DMS53 treated with DMSO at 0.1 percent for 48 hours (cell line): ENCODE data around the gene TMPRSS7.
"Not testable (repeated sequence)": the region's sequence is repeated elsewhere in the genome, so short reads cannot be mapped to it uniquely, and the experiment has no call there.

Source experiments
- DNase-seq: peaks from one replicate; lab custom pipeline; 2025; ENCODE audit not compliant: unreplicated experiment; lab: John Stamatoyannopoulos, UW

TMPRSS7 gene

DNA sequence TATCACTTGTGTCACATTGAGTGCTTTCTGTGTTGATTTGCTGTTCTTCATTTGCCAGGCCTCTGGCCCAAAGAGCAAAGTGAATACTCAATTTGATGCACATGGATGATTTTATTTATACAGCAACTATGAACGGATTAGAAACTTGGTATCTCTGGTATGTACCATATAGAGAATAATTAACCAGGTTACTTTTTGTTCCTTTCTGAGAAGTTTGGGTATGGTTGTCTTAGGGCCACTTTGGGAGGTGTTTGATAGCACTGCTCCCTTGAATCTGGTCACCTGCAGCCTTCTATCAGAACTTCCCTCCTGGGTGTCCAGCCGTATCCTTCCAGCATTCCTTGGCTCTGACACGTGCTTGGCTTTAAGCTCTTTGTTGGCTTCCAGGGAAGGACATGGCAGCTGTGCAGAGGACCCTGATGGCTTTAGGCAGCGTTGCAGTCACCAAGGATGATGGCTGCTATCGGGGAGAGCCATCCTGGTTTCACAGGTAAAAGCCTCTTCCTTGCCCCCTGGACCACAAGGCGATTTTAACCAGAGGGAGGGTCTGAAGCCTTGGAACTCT lies 23.1 kb upstream of the TMPRSS7 start:
- DNase-seq = no peak

DNA sequence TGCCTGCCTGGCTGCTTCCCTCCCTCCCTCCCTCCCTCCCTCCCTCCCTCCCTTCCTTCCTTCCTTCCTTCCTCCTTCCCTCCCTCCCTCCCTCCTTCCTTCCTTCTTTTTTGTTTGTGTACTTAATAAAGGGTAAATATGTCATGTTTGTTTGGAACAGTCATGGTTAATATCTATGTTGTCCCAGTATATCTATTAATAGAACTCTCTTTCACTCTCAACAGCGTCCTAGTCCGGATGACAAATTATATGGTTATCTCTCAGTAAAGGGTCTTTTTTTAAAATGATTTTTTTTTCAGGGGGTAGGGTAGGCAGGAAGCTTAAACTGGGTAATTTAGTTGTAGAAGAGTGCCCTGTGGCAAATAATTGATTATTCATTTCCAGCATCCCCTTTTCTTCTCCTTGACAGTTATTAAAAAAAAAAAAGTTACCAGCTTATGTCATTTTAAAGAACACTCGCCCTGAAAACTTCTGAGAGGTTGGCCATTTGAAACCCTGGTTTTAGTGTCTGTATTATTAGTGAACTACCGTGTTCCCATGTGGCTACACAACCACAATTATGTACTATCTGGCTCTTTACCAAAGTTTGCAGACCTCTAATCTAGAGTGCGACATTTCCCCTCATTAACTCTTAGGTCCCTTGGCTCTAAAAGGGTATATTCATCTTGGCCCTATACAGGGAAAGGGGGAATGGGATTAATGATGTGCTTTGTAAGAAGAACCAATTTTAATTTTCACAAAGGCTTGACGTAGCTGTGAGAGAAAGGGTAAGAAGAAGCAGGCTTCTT lies 22.1 kb upstream of the TMPRSS7 start:
- DNase-seq = no peak

DNA sequence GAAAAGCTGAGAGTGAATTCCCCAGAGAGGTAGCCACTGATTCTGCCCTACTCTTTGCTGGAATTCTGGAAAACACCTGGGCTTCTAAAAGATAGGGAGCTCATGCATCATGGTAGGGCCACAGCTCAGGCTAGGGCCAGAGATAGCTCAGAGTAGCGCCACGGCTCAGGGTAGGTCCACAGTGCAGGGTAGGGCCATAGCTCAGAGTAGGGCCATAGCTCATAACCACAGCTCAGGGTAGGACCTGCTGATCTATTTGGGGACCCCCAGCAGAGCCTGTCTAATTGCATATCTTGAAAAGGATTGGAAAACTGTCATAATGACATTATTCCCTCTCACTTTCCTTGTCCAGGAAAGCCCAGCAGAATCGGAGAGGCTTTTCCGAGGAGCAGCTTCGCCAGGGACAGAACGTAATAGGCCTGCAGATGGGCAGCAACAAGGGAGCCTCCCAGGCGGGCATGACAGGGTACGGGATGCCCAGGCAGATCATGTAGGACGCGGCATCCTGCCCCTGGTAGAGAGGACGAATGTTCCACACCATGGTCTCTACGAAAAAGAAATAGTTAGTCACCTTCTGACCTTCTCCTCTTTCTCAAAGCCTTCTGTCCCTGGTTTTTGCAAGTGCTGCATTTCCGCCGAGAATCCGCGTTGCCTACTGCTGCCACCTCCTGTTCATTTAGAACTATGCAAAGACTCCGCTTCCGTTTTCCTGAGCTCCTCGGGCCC lies 21.3 kb upstream of the TMPRSS7 start:
- peak; percentile 56 for DNase-seq

DNA sequence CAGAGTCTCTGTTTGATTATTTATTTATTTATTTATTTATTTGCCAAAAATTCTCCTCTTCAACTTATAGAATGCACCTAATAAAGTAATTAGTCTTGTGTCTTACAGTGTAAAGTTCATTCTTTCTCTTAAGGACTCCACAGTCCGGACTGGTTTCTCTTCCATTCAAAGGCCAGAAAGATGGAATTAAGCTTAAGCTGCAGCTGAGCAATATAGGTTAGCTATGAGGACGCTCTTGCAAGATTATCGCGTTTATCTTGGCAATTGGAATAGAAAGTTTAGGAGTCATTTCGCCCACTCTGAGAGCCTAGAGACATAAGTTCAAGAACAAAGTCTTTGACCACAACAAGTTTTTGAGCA lies 20.8 kb upstream of the TMPRSS7 start:
- DNase-seq = no peak

DNA sequence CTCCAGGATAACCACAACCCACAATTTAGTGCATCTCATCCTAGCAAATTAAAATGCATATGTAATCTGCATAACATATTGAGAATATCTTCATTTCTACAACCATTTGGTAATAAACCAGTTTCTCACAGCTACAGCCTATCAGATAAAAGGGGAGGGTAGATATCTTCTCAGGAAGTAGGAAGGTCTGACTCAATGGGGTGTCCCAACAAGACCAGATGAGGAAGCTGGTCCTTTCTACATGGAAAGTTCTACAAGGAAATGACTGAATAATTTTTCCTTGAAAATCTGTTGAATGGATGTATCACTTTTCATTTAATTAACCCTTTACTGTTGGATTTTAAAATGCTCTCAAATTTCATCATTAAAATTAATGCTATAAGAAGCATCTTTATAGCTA lies 17.4 kb upstream of the TMPRSS7 start:
- no peak for DNase-seq

DNA sequence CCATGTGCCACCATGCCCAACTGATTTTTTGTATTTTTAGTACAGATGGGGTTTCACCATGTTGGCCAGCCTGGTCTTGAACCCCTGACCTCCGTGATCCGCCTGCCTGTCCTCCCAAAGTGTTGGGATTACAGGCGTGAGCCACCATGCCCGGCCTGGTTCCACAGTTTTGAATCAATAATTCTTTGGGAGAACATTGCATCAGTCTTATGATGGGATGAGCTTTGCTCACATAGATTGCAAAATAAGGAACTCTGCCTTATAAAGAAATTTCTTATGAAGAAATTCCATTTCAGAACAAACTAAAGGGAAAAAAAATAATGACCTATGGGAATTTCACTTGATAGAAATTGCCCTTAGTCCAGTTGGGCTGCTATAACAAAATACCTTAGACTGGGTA lies 15.8 kb upstream of the TMPRSS7 start:
- DNase-seq = no peak

DNA sequence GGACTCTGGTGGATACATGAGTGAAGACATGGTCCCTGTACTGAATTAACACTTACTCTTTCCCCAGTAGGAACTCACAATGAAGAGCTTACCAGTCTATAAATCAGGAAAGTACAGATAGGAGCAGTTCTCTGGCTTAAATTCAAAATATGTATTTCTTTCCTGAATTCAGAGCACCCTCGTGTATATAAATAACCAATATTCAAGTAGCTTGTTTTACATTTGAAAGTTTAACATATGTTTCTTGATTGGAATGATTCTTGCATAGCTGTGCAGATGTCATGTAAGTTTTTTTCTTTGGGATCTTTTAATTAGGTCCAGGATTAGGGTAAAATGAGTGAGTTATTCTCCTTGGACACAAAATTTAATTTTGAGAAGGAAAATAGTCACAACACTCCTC lies 14.8 kb upstream of the TMPRSS7 start:
- no peak for DNase-seq

DNA sequence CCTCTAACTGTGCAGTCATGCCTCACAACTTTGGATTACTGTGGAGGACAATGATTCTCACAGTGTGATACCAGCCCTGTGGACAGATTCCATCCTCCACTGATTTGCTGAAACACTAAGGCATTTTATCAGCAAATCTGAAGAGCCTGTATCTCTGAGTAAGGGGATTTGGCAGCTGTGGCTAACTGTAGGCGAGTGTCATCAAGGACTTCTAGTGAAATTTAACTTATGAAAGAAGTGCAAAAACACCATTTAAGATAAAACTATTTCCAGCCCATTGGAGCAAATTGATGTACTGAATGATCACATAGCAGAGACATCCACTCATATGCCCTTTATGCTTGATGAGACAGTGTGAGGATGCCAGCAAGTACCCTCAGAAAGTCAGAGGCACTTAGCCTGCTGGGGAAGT lies 13.9 kb upstream of the TMPRSS7 start:
- DNase-seq = no peak

DNA sequence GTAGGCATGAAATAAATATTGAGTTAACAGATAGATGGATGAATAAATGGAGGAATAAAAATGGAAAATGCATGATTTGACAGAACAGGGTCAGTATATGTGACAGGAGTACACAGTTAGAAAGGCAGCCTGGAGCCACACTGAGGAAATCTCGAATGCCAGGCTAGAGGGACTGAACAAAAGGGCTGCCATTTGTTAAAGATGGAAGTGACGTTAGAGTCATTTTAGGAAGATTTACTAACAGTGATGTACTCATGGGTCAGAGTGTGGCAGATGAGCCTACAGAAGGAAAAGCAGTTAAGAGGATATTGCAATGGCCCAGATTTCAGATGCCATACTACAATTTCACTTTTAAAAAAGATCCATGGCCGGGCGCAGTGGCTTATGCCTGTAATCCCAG lies 7.4 kb upstream of the TMPRSS7 start:
- DNase-seq = no peak

DNA sequence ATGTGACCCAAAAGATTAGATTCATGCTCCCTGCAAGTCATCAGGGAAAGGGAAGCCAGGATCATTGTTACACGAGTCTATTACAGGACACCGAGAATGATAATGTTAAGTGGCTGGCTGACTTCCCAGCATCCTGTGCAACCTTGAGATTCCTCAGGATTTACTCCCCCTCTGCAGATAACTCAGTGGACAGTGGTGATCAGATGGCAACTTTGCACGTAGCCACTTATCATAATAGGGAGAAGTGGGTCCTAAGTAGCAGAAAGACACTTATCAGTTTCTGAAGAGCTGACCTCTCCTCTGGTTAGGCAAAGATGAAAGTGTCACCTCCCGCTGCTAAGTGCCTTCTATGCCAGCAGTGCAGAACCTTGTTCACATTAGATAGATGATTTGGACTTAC lies 6.7 kb upstream of the TMPRSS7 start:
- no peak for DNase-seq

DNA sequence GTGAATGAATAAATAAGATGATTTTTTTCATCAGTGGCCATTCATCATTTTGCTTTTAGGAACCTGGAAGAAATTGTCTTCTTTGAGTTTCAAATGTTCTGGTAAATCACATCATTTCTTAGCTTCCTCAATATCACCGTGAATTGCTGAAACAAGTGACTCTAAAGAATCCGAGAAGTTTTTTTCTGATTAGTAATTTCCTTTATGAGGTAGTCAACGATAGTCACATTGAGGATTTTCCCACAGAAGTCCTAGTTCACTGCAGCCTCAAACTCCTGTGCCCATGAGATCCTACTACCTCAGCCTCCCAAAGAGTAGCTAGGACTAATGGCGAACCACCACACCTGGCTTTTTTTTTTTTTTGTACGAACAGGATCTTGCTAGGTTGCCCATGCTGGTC lies 3.6 kb upstream of the TMPRSS7 start:
- no peak for DNase-seq

DNA sequence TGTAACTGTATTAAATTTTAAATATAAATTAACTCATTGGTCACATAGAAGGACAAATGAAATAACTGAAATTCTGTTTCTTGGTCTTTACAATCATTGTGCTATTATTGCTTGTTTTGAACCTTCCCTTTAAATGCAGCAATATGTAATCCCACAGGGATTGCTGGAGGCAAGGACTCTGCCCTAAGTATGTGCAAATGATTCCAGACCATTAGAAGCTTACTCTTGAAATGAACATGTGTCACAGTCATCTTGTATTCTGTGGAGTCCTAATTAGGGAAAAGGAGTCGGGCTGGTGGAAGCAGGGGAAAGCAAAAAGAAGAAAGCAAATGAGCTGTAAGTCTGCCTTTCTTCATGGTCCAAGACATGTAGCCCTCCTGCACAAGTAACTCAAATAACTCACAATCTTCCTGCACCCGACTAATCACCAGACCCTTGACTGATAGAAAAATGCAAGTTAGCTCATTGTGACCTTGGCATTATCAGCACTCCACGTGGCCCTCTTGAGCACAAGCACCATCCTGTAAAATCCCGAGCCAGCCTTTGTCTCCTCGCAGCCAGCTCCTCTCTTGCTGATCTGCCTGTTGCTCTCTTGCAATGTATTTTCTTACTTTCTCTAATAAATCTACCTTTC lies 2.3 kb upstream of the TMPRSS7 start:
- DNase-seq = no peak

DNA sequence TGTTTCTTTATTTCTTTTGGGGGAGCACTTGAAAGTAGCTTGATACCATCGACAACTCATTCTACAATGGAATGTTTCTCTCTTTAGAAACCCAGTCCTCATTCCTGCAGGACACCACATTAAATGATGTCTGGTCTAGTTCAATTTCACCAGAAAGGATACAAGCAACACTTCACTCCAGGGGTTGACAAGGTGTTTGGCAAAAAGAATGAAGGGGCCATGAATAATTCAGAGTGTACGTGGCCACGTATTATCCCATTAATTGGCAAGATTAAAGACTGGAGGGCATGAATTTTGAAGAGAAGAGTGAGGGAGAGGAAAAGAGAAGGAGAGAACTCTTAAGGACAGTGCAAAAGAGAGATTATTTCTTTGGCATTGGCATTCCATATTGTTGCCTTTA lies 705 bp downstream of the TMPRSS7 start:
- DNase-seq = no peak

DNA sequence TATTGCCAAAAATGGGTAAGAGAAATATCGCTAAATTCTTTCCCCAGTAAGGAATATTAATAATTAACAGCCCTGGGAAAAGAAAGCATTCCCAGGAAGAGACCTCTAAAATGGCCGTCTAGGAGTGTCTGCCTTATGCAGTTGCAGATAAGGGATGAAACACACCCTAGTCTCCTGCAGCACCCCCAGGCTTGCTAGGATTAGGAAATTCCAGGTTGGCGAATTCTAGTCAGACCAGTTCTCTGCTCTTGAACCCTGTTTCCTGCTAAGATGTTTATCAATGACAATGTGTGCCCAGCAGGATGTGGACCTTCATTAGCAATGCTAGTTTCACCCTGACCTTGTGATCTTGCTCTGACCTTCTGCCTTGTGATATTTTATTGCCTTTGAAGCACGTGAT lies 2.7 kb downstream of the TMPRSS7 start:
- DNase-seq = not testable (repeated sequence)

DNA sequence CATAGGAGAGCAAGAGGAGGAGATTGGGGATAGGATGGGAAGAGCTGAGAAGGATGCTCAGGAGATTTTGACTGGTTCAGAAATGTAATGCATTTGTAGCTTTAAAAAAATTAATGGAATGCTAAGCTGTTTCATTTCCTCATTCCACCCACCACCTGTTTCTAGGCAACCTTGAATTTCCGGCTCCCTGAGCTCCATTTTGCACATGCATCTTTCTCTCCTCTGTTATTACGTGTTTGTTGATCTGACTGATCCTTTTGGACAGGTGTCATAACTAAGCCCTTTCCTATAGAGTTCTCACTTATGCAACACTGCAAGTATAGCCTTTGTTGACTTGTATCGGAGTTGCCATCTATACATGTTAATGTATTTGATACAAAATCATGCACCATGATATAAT lies 4.3 kb downstream of the TMPRSS7 start:
- DNase-seq = peak; percentile 74

DNA sequence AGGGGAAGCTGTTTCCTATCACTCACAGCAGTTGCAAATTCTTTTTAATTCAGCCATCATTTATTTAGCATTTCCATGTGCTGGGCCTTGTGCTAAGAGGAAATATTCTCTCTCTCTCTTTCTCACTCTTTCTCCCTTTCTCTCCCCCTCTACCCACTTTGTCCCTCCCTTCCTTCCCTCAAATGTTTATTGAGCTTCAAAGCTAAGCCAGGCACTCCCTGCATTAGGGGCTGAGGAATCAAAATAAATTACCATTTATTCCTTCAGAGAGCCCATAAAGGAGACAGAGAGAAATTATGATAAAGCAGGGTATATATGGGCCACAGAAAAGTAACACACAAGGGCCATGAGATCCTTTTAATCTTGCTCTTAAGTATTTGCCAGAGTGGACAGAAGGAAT lies 6.8 kb downstream of the TMPRSS7 start:
- no peak for DNase-seq

DNA sequence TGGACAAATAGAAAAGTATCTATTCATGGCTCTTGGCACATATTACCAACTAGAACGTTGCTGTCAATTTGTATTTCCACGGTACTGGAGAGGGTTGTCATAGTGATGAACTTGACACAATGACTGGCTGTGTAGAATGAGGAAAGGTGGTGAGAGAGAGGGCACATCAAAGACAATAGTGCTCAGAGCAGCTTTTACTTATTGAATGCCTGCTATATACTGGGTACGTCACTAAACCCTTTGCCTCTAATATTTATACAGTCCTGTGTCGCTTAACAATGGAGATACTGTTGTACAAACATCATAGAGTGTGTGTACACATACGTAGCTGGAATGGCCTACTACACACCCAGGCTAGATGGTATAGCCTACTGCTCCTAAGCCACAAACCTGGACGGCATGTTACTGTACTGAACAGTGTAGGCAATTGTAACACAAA lies 8.3 kb downstream of the TMPRSS7 start:
- DNase-seq = peak; percentile 97

DNA sequence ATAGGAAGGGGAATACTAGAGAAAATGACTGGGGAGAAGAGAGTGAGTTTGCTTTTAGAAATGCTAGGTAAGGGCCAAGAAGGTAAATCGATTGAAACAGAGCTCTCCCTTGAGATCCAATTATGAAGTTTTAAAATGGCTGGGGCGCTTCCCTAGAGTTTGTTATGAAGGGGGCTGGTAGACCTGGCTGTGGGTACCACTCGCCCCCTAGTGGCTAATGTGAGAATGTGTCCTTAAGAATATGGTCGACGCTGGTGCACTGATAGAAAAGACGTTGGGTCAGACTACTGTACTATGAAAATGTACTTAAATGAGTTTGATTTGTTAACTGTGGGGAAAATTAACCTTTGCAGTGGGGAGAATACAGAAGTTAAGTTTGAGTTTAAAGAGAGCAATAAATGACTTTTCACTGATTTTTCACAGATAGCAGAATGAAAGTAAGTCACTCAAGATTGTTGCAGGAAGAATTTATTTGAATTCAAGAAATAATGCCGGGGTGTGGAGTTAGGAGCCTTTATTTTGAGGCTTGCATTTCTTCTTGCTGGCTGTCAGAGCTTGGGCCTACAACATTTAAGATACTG lies 9.2 kb downstream of the TMPRSS7 start:
- DNase-seq = peak; percentile 70

DNA sequence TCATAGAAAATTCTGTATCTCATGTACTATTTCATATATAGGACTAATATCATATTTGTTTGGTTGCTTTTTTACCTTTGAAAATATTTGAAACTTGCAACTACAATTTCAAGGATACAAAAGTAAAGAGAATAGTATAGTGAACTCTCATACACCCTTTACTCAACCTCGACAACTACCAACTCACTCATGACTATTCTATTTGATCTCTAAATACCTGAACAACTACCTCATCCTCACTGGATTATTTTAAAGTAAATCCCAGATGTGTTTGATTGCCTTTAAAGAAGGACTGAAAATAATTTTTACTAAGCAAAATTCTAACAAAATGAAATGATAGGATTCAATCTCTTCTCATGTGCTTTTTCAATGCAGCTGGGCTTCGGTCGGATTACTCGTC lies 12.1 kb downstream of the TMPRSS7 start:
- no peak for DNase-seq

DNA sequence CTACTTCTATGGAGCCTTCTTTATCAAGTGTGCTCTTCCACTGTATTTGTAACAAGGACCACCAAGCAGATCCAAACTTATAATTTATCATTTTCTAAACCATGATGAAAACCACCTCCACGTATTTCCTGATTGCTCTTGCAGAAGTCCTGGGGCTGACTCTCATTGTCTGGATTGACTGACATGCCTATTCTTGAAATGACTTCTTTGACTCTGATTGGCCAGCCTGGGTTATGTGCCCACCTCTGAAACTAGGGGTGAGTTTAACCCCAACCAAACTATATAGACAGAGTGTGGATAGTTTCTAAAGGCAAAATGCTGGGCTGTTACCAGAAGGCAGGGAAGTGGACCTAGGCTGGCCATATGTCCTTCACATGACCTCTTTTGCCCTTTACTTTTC lies 12.7 kb downstream of the TMPRSS7 start:
- DNase-seq = no peak

DNA sequence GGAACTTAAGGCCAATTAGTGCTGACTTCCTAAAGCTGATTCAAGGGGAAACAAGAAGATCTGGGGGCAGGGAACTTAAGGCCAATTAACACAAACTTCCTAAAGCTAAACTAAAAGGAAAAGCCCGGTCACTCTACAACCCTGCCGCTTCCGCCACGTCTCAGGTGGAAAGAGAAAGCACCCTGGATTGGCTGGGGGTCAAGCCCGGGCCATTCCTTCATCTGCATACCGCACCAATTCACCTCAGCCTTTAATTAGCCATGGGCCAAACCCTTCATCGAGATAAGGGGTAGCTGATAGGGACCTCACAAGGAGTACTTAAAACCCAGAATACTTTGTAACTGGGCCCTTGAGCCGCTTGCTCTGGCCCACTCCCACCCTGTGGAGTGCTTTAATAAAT lies 14.4 kb downstream of the TMPRSS7 start:
- no peak for DNase-seq

DNA sequence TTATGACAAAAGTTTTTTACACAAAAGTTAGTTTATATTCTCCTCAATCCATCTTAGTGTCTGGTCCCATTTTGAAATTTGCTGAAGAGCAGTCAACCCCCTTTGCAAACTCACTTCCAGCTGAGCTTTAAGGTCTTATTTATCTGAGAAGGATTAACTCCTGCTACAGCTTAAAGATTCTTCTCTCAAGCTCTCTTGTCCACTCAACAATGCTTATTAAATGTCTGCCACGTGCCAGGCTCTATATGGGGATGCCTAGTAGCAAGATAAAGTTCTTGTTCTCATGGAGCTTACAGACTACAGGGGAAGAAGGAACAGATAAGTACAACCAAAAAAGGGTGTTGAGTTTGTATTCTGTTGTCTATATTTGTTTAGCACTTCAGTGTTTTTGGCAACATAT lies 18.7 kb downstream of the TMPRSS7 start:
- DNase-seq = no peak
